K562 (cell line): ENCODE results near the gene MEIS2. TPM values are rescaled to one million over a fixed set of nuclear protein-coding genes. Genes with fewer than 3 reads are reported as not detected.

Experiments used
- ATAC-seq: fragments of 200-7000 bp; cut with Tn5 transposase; 3 replicates; pipeline ENCODE4 v1.9.1; 2020; ENCODE audit warnings: moderate library complexity
- BruUV-seq: library from RNA; stranded (reverse); fragments of 400-500 nt; replicated peaks from 2 replicates; lab custom pipeline; 2021; lab: Mats Ljungman, UMichigan
- CTCF ChIA-PET: fragments of 300-600 bp; formaldehyde crosslinking; extraction: SDS; loops from one replicate; lab custom pipeline; 2021; ENCODE audit warnings: low intra/inter-chr PET ratio; lab: Yijun Ruan, JAX
- POLR2A ChIA-PET: fragments of 300-600, 350-650 bp; sonication (Branson Sonifier 250); formaldehyde crosslinking; extraction: SDS; loops from one replicate; lab custom pipeline; 2021; ENCODE audit warnings: antibody characterized with exemption, inconsistent platforms; lab: Yijun Ruan, JAX
- DNase-seq, 4 experiments: peaks; one replicate each; pipeline versions ENCODE4 v3.0.0 to v3.0.0-alpha.2; 2011 to 2018; ENCODE audit warnings: low spot score in 3 of 4, mixed read lengths in 3 of 4; ENCODE audit errors: extremely low read depth in 1 of 4
- FAIRE-seq: peaks from 2 replicates; lab custom pipeline; 2011; peaks lifted over from hg19 to GRCh38; lab: Jason Lieb, UNC
- H2AFZ ChIP-seq: 2 replicates; pipeline ENCODE4 v1.6.0; 2011; ENCODE audit warnings: low read depth, low read length, control low read depth, inconsistent platforms
- H3K27ac ChIP-seq: fragments of 200-600 bp; 3 replicates; pipeline ENCODE4 v1.8.0; 2011; ENCODE audit warnings: low read depth, mild to moderate bottlenecking, control low read depth, inconsistent platforms, low read length, moderate library complexity, mixed read lengths; ENCODE audit errors: extremely low read depth
- H3K27me3 ChIP-seq, 2 experiments: fragments of 300-600 bp in 1 of 2; 2 replicates in 1 of 2; 3 replicates in 1 of 2; pipeline versions ENCODE4 v1.6.0 to v1.8.0; 2011; ENCODE audit warnings: inconsistent platforms in 2 of 2, low read length in 2 of 2, mild to moderate bottlenecking in 1 of 2, mixed read lengths in 1 of 2, moderate library complexity in 1 of 2; ENCODE audit not compliant: control insufficient read depth in 2 of 2, insufficient read depth in 2 of 2
- H3K36me3 ChIP-seq: fragments of 300-600 bp; 3 replicates; pipeline ENCODE4 v1.8.0; 2011; ENCODE audit warnings: mild to moderate bottlenecking, low read length, inconsistent platforms; ENCODE audit not compliant: control insufficient read depth, insufficient read depth
- H3K4me1 ChIP-seq, 2 experiments: fragments of 200-600 bp in 1 of 2; replicated peaks in 1 of 2; 2 replicates in 1 of 2; 3 replicates in 1 of 2; pipeline versions ENCODE4 v1.5.1 to v1.8.0; 2011; ENCODE audit warnings: inconsistent platforms in 2 of 2, low read length in 2 of 2, mild to moderate bottlenecking in 1 of 2, mixed read lengths in 1 of 2, moderate library complexity in 1 of 2; ENCODE audit not compliant: control insufficient read depth in 2 of 2, insufficient read depth in 2 of 2
- H3K4me2 ChIP-seq: 2 replicates; pipeline ENCODE4 v1.6.1; 2011; ENCODE audit warnings: low read length, control low read depth, inconsistent platforms, mixed read lengths; ENCODE audit not compliant: insufficient read depth
- H3K4me3 ChIP-seq: fragments of 200-600 bp; sonication (generic), shearing (Covaris generic); 2 replicates; pipeline ENCODE4 v1.5.1; 2016; ENCODE audit warnings: control low read depth, inconsistent platforms
- H3K79me2 ChIP-seq: fragments of 200-600 bp; 3 replicates; pipeline ENCODE4 v1.8.0; 2011; ENCODE audit warnings: low read length, inconsistent platforms; ENCODE audit not compliant: control insufficient read depth, insufficient read depth
- H3K9ac ChIP-seq, 2 experiments: 2 replicates each; pipeline versions ENCODE4 v1.6.0 to v1.6.1; 2011; ENCODE audit warnings: low read depth in 2 of 2, low read length in 2 of 2, control low read depth in 1 of 2, inconsistent platforms in 1 of 2, mild to moderate bottlenecking in 1 of 2, mixed read lengths in 1 of 2; ENCODE audit not compliant: insufficient read depth in 1 of 2
- H3K9me1 ChIP-seq: one replicate; pipeline ENCODE4 v1.6.0; 2011; ENCODE audit warnings: inconsistent platforms, mild to moderate bottlenecking, low read length, moderate library complexity; ENCODE audit not compliant: control insufficient read depth, insufficient read depth
- H3K9me3 ChIP-seq: replicated peaks from 2 replicates; pipeline ENCODE4 v1.5.1; 2011; ENCODE audit warnings: low read depth, low read length, inconsistent platforms; ENCODE audit not compliant: control insufficient read depth, insufficient read depth
- H4K20me1 ChIP-seq: replicated peaks from 2 replicates; pipeline ENCODE4 v1.6.1; 2011; ENCODE audit warnings: low read length, inconsistent platforms, mixed read lengths; ENCODE audit not compliant: control insufficient read depth, insufficient read depth
- CBX3 ChIP-seq, 2 experiments: IDR thresholded peaks; 1 replicate in 1 of 2; 2 replicates in 1 of 2; pipeline ENCODE4 v1.6.1; 2012; ENCODE audit warnings: inconsistent platforms in 2 of 2, low read length in 2 of 2, borderline replicate concordance in 1 of 2, control low read depth in 1 of 2
- CGGBP1 ChIP-seq: fragments of 250-450 bp; sonication (Bioruptor Pico); IDR thresholded peaks from 2 replicates; pipeline ENCODE4 v1.9.0; 2021; ENCODE audit warnings: mild to moderate bottlenecking
- KLF16 ChIP-seq: IDR thresholded peaks from 2 replicates; pipeline ENCODE4 v1.6.1; 2016; ENCODE audit warnings: antibody characterized with exemption
- NR0B1 ChIP-seq: fragments of 450-650 bp; IDR thresholded peaks from one replicate; pipeline ENCODE4 v1.6.1; 2018; ENCODE audit warnings: mild to moderate bottlenecking, moderate library complexity; ENCODE audit not compliant: partially characterized antibody
- U2AF2 ChIP-seq: fragments of 200-400 bp; formaldehyde crosslinking; optimal IDR thresholded peaks from 2 replicates; pipeline ENCODE3; 2017; ENCODE audit warnings: low read depth, mild to moderate bottlenecking, low read length
- ZBTB1 ChIP-seq: sonication (generic); formaldehyde crosslinking; IDR thresholded peaks from 2 replicates; pipeline ENCODE4 v1.8.1; 2023; ENCODE audit warnings: missing genetic modification reagents, low read depth, mild to moderate bottlenecking, borderline replicate concordance
- ZNF318 ChIP-seq, 2 experiments: fragments of 450-650 bp; IDR thresholded peaks; 2 replicates each; pipeline ENCODE4 v1.6.1; 2016; ENCODE audit warnings: mild to moderate bottlenecking in 2 of 2, borderline replicate concordance in 1 of 2, low read depth in 1 of 2, moderate library complexity in 1 of 2
- ZNF639 ChIP-seq, 2 experiments: fragments of 200-800 bp in 1 of 2; sonication (Bioruptor generic) in 1 of 2; sonication (generic) in 1 of 2; formaldehyde crosslinking in 1 of 2; IDR thresholded peaks in 1 of 2; conservative IDR thresholded peaks in 1 of 2; 2 replicates each; pipeline versions ENCODE4 v1.5.0 to v1.6.1; 2016 to 2020; ENCODE audit warnings: missing compliant biosample characterization in 1 of 2, missing genetic modification characterization in 1 of 2, missing genetic modification reagents in 1 of 2
- WGBS: fragments of 100-300 bp; shearing (Covaris generic); methylation state at CpG from one replicate; pipeline ENCODE4 v1.1.6; 2016; ENCODE audit warnings: low coverage, mixed read lengths; ENCODE audit not compliant: insufficient coverage; ENCODE audit errors: missing lambda C conversion rate; 5-methylcytosine and 5-hydroxymethylcytosine counted together
- in situ Hi-C: fragments of 300-500 bp; cut with MboI; formaldehyde crosslinking; loops from 4 replicates; pipeline ENCODE4 v1.15.0; 2018; ENCODE audit warnings: inconsistent platforms, mixed read lengths
- intact Hi-C: fragments of 100-400 bp; cut with micrococcal nuclease; formaldehyde crosslinking; loops from 2 replicates; pipeline ENCODE4 v1.14.2; 2022
- polyA plus RNA-seq, 8 experiments: library from polyadenylated mRNA; depleted of rRNA in 4 of 8; stranded (reverse) in 5 of 8; unstranded in 3 of 8; fragments of >200 nt; fragmentation: Nextera tagmentation in 2 of 8; fragmentation: Illumina TruSeq in 1 of 8; extraction: Ambion mirVana in 2 of 8; extraction: Trizol in 1 of 8; gene quantifications; 2 replicates each; pipeline versions ENCODE4 v1.2.1 to v1.2.3, GENCODE V29; 2011 to 2014; ENCODE audit warnings: inconsistent platforms in 1 of 8, missing spikeins in 1 of 8
- total RNA-seq, 7 experiments: library from RNA; depleted of rRNA in 6 of 7; stranded (reverse); fragments of >200 nt in 6 of 7; fragmentation: Illumina TruSeq in 2 of 7; extraction: Trizol in 2 of 7; gene quantifications; 2 replicates each; pipeline versions ENCODE4 v1.2.1 to v1.2.3, GENCODE V29; 2011 to 2021; ENCODE audit warnings: low replicate concordance in 1 of 7

Gene MEIS2
- total and polyA plus RNA-seq, 9 of the 15 experiments (the other 6 are each of a cell fraction or from before 2014, with no cell fraction given), result 7.5 to 64.2 (median 22.3) TPM

GRCh38 chr15:37117030-37117429 lies 16.7 kb upstream of the MEIS2 start:
- Histone ChIP-seq H3K9me1 (no peaks in the 10 kb centered on the region), H4K20me1 (no peaks in the 10 kb centered on the region), H3K4me1 (0 out of 5 replicates have a peak, but pooled peaks cover 0 to 3% of the 10 kb centered on the region in 2 experiments), H3K9ac (no peak overlapping the region), H3K79me2 (no peaks in the 10 kb centered on the region), H3K4me3 (no peak overlapping the region), H3K36me3 (no peaks in the 10 kb centered on the region), H2AFZ (no peak overlapping the region), H3K9me3 (no peaks in the 10 kb centered on the region), H3K27me3 (no peaks in the 10 kb centered on the region), H3K27ac (no peak overlapping the region), H3K4me2 (no peak overlapping the region)
- in situ Hi-C loops (loop anchor here (25.0 kb wide), 1 partner anchor 1580 kb away; the partner anchor contains the start of gene DPH6), intact Hi-C loops (no loop called here)
- no peak for FAIRE-seq
- POLR2A ChIA-PET, result no interaction called here
- BruUV-seq, result no TSS peak
- no peak for ATAC-seq
- DNase-seq, result no peak
- 29% methylated on average over 1 of the region's 1 CpG for WGBS
- CTCF ChIA-PET, result no interaction called here
- TF ChIP-seq CGGBP1 (CRISPR knock-in tag), result no peak
- TF ChIP-seq NR0B1, result no peak
- no peak for TF ChIP-seq ZNF639 (CRISPR knock-in tag; conservative IDR thresholded peaks at IDR 0.05 in 1 of 2, IDR thresholded peaks at IDR 0.05 in 1 of 2)
- no peak for TF ChIP-seq ZBTB1 (CRISPR knock-in tag)
- no peak for TF ChIP-seq KLF16
- no peak for TF ChIP-seq ZNF318 (IDR thresholded peaks at IDR 0.05; ENCODE audit: borderline replicate concordance in 1 of 2, low read depth in 1 of 2)
- no peak for TF ChIP-seq U2AF2
- no peak for TF ChIP-seq CBX3 (IDR thresholded peaks at IDR 0.05; ENCODE audit: borderline replicate concordance in 1 of 2, low read length in 2 of 2)
